GM12872 (cell line): ENCODE data around the gene KRT14.

Source experiments
- TF ChIP-seq, protein P1 (sequence below): IDR thresholded peaks from 3 replicates; pipeline ENCODE4 v1.5.1; 2011; ENCODE audit warnings: low read depth, mild to moderate bottlenecking, low read length, moderate library complexity; ENCODE audit not compliant: insufficient read depth

KRT14 gene

DNA sequence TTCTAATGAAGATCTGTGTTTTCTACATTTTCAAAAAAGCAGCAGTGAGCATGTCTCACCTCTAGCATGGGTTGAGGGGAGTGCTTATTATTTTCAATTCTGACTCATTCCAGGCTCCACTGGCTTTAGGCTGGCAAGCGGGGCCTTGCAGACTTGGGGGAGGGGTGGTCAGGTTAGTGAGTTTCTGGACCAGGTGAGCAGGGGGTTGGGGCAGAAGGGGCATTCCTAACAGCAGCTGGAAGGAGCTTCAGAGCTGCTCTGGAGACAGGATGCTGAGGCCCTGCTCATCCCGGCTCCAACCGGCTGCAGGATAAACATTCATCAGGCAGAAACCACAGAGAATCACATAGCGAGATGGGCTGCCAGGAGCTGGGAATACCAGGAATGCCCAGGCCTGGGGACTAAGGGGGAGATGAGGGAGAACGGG, 48.1 kb downstream of the KRT14 start:
- TF ChIP-seq, protein P1, sequence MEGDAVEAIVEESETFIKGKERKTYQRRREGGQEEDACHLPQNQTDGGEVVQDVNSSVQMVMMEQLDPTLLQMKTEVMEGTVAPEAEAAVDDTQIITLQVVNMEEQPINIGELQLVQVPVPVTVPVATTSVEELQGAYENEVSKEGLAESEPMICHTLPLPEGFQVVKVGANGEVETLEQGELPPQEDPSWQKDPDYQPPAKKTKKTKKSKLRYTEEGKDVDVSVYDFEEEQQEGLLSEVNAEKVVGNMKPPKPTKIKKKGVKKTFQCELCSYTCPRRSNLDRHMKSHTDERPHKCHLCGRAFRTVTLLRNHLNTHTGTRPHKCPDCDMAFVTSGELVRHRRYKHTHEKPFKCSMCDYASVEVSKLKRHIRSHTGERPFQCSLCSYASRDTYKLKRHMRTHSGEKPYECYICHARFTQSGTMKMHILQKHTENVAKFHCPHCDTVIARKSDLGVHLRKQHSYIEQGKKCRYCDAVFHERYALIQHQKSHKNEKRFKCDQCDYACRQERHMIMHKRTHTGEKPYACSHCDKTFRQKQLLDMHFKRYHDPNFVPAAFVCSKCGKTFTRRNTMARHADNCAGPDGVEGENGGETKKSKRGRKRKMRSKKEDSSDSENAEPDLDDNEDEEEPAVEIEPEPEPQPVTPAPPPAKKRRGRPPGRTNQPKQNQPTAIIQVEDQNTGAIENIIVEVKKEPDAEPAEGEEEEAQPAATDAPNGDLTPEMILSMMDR, result no peak

- TF ChIP-seq, protein P1, result no peak
These were observed 48.7 kb downstream of the KRT14 start for GRCh38 chr17:41537990-41538389.

- TF ChIP-seq, protein P1, result no peak
These were observed 49.1 kb downstream of the KRT14 start for GRCh38 chr17:41537614-41537954.

DNA sequence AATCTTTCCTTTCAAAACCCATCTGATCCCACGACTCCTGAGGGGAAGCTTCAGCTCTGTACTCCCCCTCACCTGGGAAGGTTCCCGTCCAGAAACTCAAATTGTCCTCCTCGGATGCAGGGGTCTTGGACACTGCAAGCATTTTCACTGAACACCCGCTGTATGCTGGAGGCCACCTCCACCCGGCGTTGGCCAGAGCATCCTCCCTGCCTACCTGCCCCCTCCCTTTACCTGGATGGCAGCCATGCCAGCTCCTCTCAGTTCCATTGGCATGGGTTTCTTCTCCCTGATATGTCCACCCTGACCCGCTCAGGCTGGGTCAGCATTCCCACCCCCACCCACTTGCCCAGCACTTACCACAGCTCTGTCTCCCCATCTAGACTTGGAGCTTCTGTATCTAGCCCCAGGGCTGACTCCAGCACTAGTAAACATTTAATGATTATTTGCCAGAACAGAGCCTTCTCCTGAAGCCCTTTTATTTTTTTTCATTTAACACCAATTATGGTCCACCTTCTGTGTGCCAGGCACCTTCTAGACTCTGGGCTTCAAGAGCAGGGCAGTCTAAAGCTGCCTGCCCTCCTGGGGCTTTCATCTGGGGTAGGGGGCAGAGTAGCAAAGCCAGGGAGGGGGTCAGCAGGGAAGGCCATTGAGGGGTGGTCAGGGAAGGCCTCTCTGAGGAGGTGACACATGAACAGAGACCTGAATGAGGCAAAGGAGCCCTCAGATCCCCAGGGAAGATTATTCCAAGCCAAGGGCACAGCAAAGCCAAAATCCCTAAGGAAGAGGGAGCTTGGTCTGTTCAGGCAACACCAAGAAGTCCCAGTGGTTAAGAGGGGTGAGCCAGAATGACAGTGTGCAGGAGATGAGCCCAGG, 49.7 kb downstream of the KRT14 start:
- TF ChIP-seq, protein P1, result no peak

- TF ChIP-seq, protein P1, result no peak
These were observed 50.8 kb downstream of the KRT14 start for GRCh38 chr17:41535764-41536481.

DNA sequence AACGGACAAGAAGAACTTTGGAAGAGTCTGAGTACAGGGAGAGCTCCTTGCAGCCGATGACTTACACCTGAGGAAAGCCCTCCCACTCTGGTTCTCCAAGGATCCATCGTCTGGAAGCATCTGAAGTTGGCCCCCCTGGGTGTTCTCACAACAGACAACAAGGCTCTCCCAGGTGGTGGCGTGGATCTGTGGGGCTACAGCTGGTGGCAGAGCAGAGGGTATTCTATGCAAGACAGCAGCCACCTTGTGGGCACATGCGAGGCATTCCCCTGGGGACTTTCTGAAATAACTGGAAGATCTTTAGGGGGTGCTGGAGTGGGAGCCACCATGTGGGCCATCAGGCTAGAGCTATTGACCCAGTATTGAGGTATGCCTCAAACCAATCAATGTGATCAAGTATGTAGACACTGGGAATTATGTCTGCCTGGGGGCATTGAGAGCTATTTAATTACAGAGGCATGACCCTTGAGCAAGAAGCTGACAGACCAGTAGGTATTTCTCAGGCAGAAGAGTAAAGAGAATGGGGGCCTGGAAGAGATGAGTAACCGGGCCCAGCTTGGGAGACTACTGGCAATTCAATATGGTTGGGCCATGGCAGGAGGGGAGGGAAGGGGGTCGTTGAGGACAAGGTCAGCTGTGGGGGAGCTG, 51.7 kb downstream of the KRT14 start:
- TF ChIP-seq, protein P1, result no peak

DNA sequence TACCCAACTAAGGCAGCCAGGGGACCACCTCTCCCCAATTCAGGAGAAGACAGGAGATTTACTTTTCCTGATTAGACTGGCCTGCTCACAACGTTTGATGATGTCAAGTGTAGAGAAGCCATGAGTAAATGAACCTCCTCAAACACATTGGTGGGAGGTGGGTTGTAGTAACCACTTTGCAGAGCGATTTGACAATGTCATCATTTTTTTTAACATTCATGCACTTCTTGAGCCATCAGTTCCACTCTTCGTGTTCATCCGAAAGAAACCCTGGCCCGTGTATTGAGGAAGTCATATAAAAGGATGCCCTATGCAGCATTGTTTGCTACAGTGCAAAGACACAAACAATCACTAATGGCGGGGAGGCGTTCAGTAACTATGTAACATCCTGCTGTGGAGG, 53.1 kb downstream of the KRT14 start:
- TF ChIP-seq, protein P1, result no peak
